ENCODE results near the gene DSE. TPM values are rescaled to one million over a fixed set of nuclear protein-coding genes. Genes with fewer than 3 reads are reported as not detected.

The DSE gene
- polyA plus RNA-seq, 6 donors from 2014 or later: 6.9 to 28.5 (median 21.2) TPM

DNA sequence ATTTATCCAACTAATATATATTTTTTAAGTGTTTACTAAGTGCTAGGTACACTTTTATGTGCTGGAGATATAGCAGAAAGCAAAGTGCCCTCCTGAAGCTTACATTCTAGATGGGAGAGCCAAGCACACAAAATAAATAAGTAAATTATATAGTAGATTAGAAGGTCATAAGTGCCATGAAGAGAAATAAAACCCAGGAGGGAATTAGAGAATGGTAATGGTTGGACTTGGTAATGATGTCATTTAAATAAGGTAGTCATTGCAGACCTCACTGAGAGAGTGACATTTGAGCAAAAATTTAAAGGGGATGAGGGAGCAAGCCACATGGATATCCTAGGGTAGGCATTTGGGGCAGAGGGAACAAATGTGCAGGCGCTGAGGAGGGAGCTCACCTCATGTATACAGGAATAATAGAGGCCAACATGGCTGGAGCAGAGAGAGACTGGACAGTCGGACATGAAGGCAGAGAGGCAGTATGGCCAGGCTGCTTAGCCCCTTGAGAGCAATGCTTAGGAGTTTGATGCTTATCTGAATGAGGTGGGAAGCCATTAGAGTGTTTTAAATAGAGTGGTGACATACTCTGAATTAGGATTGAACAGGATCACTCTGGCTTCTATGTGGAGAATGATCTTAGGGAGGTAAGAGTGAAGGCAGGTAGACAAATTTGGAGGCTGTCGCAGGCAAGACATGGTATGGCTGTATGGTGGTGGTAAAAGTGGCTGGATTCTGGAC, 14.1 kb downstream of the DSE start:
- no peaks in the 10 kb centered on the region for H3K9me3 Mint-ChIP-seq
- H3K36me3 Mint-ChIP-seq: no peaks in the 10 kb centered on the region
- peak overlapping the region in 1 of 8 donors; percentile 30 for H3K4me3 Mint-ChIP-seq
- H3K4me1 Mint-ChIP-seq: peaks cover 31 to 50% (median 40%) of the 10 kb centered on the region in 3 donors
- H3K27me3 Mint-ChIP-seq: no peaks in the 10 kb centered on the region
- DNase-seq: no peak
- ATAC-seq (ENCODE audit: low read depth in 2 of 2): no peak
- H3K27ac Mint-ChIP-seq: peak overlapping the region in 3 of 6 donors; percentile 39 to 66 (median 51)

DNA sequence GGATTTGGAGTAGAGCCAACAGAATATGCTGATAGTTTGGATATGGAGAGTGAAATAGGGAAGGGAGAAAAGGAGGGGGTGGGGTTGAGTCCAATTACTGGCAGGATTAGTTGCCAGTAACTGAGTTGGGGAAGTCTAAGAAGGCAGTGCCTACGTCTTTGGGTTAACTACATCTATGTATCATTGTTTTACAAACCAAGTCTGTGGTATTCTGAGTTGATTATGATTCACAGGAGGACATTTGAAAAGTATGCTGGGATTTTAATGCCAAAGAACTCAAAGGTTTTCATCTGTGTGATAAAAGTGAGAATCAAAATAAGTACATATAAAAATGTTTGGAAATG, 14.7 kb downstream of the DSE start:
- peaks cover 31 to 45% (median 39%) of the 10 kb centered on the region in 3 donors for H3K4me1 Mint-ChIP-seq
- no peaks in the 10 kb centered on the region for H3K9me3 Mint-ChIP-seq
- H3K27ac Mint-ChIP-seq: peak overlapping the region in 2 of 6 donors; percentile 39 to 66
- H3K36me3 Mint-ChIP-seq: no peaks in the 10 kb centered on the region
- H3K4me3 Mint-ChIP-seq: peak overlapping the region in 1 of 8 donors; percentile 30
- no peaks in the 10 kb centered on the region for H3K27me3 Mint-ChIP-seq
- no peak for DNase-seq
- no peak for ATAC-seq (ENCODE audit: low read depth in 2 of 2)

DNA sequence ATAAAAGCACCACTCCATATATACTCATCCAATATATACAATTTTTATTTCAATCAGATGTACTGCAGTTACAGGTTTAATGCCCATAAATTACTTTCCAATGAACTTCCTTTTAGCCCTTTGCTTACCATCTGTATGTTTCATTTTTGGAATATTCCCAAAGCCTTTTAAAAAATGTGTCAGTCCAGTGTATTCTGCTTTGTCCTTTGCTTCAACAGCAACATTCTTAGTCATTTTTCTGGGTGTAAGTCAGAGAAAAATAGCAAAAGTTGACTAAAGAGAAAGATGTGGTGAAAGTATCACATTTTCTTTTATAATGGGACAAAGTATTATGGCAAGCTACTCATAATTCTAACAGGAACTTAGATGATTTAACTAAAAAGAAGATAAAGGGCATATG, 15.2 kb downstream of the DSE start:
- no peak for DNase-seq
- no peaks in the 10 kb centered on the region for H3K27me3 Mint-ChIP-seq
- no peaks in the 10 kb centered on the region for H3K36me3 Mint-ChIP-seq
- ATAC-seq (ENCODE audit: low read depth in 2 of 2): no peak
- no peaks in the 10 kb centered on the region for H3K9me3 Mint-ChIP-seq
- no peak overlapping the region for H3K27ac Mint-ChIP-seq
- no peak overlapping the region for H3K4me3 Mint-ChIP-seq
- H3K4me1 Mint-ChIP-seq: peaks cover 35 to 48% (median 43%) of the 10 kb centered on the region in 3 donors

DNA sequence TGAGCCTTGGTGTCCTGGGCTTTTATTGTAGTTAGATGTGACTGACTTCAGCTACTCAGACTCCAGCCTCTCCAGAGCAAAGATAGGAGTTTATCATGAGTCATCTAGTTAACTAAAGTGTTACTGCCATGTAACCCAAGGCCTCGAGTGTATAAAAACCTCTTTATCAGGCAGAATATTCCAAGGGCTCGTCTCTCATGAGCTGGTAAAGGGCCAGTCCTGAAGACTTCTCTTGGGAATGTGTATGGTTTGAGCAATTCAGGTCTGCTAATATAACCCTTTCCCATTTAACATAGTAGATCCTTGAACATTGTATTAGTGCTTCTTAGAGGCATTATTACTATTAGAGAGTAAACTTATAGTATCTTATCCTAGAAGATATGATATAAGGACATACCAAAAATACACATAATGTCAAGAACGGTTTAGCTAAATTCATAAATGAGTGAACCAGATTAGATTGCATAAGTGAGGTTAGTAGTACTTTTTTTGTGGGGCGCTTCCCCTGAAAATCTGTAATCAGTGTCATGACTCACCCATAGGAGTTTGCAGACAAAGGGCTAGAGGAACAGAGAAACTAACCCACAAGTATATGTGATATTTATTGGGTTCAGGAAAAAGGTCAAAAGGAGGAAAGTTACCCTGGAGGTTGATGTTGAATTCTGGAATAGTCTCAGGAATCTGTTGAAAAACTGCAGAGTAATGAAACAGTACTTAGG, 16.0 kb downstream of the DSE start:
- DNase-seq: no peak
- no peak for ATAC-seq (ENCODE audit: low read depth in 2 of 2)
- H3K27me3 Mint-ChIP-seq: no peaks in the 10 kb centered on the region
- H3K27ac Mint-ChIP-seq: peak overlapping the region in 4 of 6 donors; percentile 6 to 75 (median 15)
- peaks cover 35 to 53% (median 48%) of the 10 kb centered on the region in 3 donors for H3K4me1 Mint-ChIP-seq
- H3K9me3 Mint-ChIP-seq: no peaks in the 10 kb centered on the region
- H3K36me3 Mint-ChIP-seq: no peaks in the 10 kb centered on the region
- peak overlapping the region in 3 of 8 donors; percentile 7 to 29 (median 17) for H3K4me3 Mint-ChIP-seq

DNA sequence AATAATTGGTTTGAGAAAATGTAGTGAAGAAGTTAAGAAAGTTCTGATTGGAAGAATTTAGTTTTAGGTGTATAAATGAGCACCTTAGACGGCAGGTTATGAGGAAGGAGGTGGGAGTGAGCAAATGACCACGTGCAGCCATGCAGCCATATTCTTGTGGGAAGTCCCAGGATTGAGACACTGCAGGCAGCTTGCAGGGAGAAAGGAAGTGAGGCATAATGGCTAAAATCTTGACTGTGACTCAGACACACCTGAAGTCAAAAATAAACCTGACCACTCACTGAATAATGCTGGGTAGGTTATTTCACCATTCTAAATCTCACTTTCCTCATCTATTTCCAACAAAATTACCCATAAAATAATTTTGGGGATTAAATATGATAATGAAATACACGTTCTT, 16.6 kb downstream of the DSE start:
- peak overlapping the region in 2 of 6 donors; percentile 22 to 60 for H3K27ac Mint-ChIP-seq
- H3K36me3 Mint-ChIP-seq: no peaks in the 10 kb centered on the region
- H3K4me1 Mint-ChIP-seq: peaks cover 39 to 59% (median 55%) of the 10 kb centered on the region in 3 donors
- no peak for DNase-seq
- ATAC-seq (ENCODE audit: low read depth in 2 of 2): no peak
- no peaks in the 10 kb centered on the region for H3K27me3 Mint-ChIP-seq
- H3K4me3 Mint-ChIP-seq: peak overlapping the region in 2 of 8 donors; percentile 13 to 29
- no peaks in the 10 kb centered on the region for H3K9me3 Mint-ChIP-seq

DNA sequence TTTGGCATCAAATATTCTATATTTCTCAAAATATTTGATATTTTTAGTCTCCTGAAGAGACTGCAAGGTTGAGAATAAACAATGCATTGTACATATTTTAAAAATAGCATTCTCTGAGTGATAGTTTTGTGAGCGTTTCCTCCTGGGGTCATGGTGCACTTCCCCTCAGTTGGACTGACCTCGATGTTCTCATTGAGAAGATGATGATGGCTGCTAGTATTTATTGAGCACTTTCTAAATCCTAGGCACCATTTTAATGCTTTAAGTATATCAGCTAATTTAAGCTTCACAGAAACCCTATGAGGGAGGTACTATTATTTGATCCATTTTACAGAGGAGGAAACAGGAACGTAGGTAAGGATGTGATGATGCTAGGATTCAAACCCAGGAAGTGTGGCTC, 18.2 kb downstream of the DSE start:
- peaks cover 51 to 67% (median 66%) of the 10 kb centered on the region in 3 donors for H3K4me1 Mint-ChIP-seq
- H3K9me3 Mint-ChIP-seq: no peaks in the 10 kb centered on the region
- DNase-seq (no peak), ATAC-seq (ENCODE audit: low read depth in 2 of 2) (no peak)
- H3K4me3 Mint-ChIP-seq: peak overlapping the region in 7 of 8 donors; percentile 35 to 66 (median 41)
- H3K27ac Mint-ChIP-seq: peak overlapping the region; percentile 2 to 74 (median 26)
- no peaks in the 10 kb centered on the region for H3K36me3 Mint-ChIP-seq
- no peaks in the 10 kb centered on the region for H3K27me3 Mint-ChIP-seq

DNA sequence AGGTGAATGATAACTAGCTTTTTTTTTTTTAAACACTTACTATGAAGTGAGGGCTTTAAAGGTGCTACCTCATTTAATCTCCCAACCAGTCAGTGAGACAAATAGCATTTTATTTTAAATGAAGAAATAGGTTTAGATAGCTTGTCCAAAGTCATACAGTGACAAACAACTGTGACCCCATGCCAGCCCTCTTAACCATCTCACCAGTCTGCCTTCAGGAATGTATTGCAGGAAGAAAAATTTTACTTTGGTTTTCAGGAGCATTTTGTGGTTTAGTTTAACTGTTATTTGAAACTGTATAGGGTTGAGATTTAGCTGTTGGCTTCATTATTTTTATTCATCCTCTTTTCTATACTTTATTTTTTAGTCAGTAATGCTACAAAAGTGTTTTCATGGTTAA, 18.6 kb downstream of the DSE start:
- H3K27me3 Mint-ChIP-seq: no peaks in the 10 kb centered on the region
- H3K4me3 Mint-ChIP-seq: peak overlapping the region in 4 of 8 donors; percentile 17 to 58 (median 38)
- H3K27ac Mint-ChIP-seq: peak overlapping the region in 5 of 6 donors; percentile 2 to 74 (median 34)
- DNase-seq: no peak
- no peak for ATAC-seq (ENCODE audit: low read depth in 2 of 2)
- H3K9me3 Mint-ChIP-seq: no peaks in the 10 kb centered on the region
- H3K36me3 Mint-ChIP-seq: no peaks in the 10 kb centered on the region
- peaks cover 51 to 70% (median 67%) of the 10 kb centered on the region in 3 donors for H3K4me1 Mint-ChIP-seq

DNA sequence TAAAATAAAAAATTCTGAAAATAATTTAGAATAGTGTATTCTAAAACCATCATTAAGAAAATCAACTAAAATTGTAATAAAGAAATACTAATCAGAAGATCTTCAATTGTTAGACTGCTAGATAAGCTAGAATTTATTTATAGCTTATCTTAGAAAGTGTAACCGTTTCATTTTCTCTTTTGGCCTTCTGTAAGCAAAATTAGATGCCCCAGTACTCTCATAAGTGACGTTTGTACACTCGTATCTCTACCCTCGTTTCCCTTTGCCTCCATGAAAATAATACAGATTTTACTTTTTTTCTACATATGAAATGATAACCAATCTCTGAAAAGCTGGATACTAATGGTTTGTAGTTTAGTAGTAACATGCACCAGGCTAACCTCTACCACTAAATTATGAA, 19.8 kb downstream of the DSE start:
- Mint-ChIP-seq H3K9me3 (no peaks in the 10 kb centered on the region), H3K36me3 (no peaks in the 10 kb centered on the region), H3K4me3 (peak overlapping the region in 6 of 8 donors; percentile 13 to 77 (median 50)), H3K4me1 (peaks cover 49 to 71% (median 65%) of the 10 kb centered on the region in 3 donors), H3K27ac (peak overlapping the region in 5 of 6 donors; percentile 56 to 81 (median 73)), H3K27me3 (no peaks in the 10 kb centered on the region)
- ATAC-seq (ENCODE audit: low read depth in 2 of 2) (peak; percentile 31 to 74), DNase-seq (peak; percentile 19)

DNA sequence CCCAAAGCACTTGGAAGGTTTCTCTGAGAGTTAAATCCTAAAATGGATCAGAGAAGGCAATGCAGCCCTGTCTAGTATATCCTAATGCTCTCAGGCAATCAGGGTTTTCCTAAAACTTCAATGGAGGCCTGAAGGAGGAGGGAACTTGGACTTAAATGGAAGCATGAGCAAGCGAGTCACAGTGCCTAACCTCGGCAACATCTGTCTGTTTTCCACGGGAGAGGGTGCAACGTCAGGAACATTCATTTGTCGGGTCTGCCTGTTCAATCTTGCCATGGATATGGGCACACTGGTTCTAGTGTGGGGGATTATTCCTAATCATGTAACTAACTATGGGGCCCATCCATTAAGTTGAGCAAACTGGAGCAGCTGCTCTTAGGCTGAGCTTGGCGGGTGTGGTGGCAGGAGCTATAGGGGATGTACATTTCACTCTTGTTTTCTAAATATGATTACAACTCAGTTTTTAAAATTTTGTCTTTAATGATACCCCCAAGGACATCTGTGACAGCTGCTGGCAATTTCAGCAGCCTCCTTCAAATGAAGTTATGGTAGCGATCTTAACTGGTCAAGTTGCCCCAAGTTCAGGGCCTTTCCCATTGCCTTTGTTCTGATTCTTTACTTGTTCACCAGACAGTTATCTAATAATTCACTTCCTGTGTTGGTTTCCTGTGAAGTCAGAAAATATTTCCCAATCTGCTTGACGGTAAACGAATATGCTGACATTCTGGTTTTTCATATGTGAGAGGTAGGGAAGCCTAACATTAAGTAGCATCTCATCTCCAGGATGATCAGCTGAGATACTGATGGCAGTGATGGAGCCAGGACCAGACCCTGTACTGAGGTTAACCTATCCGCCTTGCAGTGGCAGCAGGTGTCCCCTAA, 21.6 kb downstream of the DSE start:
- Mint-ChIP-seq H3K36me3 (no peaks in the 10 kb centered on the region), H3K4me1 (peaks cover 55 to 79% (median 72%) of the 10 kb centered on the region in 3 donors), H3K27me3 (no peaks in the 10 kb centered on the region), H3K4me3 (peak overlapping the region; percentile 3 to 86 (median 48)), H3K27ac (peak overlapping the region; percentile 24 to 97 (median 82)), H3K9me3 (no peaks in the 10 kb centered on the region)
- ATAC-seq (ENCODE audit: low read depth in 2 of 2) (peak; percentile 62 to 77), DNase-seq (peak; percentile 25)

DNA sequence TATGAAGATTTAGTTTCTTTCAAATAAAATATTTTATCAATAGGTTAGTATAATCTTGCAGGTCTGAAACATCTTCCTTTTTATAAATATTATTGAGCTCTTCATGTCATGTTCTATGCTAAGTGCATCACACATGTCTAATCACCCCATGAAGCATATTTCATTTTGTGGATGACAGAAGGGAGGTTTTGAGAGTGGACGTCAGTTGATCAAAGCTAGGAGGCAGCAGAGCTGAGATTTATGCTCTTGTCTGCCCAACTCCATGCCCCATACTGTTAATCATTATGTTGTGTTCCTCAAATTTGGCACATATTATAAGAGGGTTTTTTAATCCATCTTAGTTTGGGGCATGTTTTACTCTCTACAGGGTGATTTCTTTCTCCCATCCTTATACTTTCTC, 22.7 kb downstream of the DSE start:
- DNase-seq: no peak
- H3K9me3 Mint-ChIP-seq: no peaks in the 10 kb centered on the region
- peak overlapping the region; percentile 36 to 97 (median 69) for H3K27ac Mint-ChIP-seq
- peak in 1 of 2 donors; percentile 22 for ATAC-seq (ENCODE audit: low read depth in 2 of 2)
- peak overlapping the region in 3 of 8 donors; percentile 17 to 59 (median 25) for H3K4me3 Mint-ChIP-seq
- peaks cover 46 to 71% (median 62%) of the 10 kb centered on the region in 3 donors for H3K4me1 Mint-ChIP-seq
- no peaks in the 10 kb centered on the region for H3K27me3 Mint-ChIP-seq
- H3K36me3 Mint-ChIP-seq: no peaks in the 10 kb centered on the region

DNA sequence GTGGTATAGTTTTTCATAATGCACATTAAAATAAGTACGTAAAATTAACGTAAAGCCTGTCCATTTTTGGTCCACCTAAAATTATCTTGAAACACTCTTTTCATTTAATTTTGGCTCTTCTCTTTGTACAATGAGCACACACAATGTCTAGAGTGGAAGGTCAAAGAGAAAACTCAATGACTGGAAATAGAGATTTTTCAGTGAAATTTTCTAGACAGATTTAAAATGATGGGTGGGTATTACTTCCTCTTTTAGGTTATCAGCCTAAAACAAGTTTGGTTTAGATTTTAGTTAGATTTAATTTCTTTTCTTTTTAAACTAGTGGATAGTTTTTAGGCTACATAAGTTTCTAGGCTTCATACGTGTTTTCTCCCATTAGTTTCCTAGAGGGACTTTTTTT, 24.9 kb downstream of the DSE start:
- Mint-ChIP-seq H3K36me3 (peaks cover 0 to 10% of the 10 kb centered on the region in 2 donors), H3K27me3 (no peaks in the 10 kb centered on the region), H3K4me1 (peaks cover 36 to 58% (median 50%) of the 10 kb centered on the region in 3 donors), H3K4me3 (peak overlapping the region in 1 of 8 donors; percentile 36), H3K27ac (peak overlapping the region in 5 of 6 donors; percentile 21 to 81 (median 41)), H3K9me3 (no peaks in the 10 kb centered on the region)
- DNase-seq (peak; percentile 16), ATAC-seq (ENCODE audit: low read depth in 2 of 2) (peak in 1 of 2 donors; percentile 38)

DNA sequence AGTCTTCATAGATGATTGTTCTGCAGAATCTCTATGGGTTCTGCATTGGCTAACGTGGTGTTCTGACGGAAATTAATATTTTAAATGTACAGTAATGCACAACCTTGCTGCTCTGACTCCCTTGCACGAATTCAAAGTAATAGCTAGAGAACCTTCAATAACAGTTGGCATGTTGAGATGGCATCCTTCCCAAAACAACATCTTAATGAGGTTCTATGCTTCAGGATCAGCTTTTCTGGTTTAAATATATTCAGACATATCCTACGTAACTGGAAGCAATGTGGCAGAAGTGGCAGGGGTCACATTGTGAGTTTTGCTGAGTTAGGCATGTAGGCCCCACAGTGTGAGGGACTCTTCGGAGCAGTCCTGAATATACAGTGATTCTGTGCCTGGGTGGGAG, 25.7 kb downstream of the DSE start:
- H3K4me3 Mint-ChIP-seq: peak overlapping the region in 1 of 8 donors; percentile 42
- no peak for ATAC-seq (ENCODE audit: low read depth in 2 of 2)
- H3K9me3 Mint-ChIP-seq: no peaks in the 10 kb centered on the region

DNA sequence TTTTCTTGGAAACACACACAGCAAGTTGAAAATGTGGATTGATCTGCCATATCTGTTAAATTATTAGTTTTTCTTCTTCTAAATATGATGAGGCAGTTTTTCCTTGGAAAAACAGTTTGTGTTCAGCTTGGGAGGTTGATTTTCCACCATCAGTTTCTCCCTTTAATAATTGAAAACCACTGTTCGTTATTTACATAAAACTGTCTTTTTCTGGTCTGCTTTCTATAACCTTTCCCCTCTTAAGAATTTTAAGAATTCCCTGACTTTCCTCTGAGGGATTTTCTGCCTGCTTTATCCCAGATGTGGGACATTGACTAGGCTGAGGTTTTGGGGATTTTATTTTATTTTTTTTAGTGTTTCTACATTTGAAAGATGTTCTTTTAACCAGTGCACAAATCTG, 27.2 kb downstream of the DSE start:
- Mint-ChIP-seq H3K9me3 (no peaks in the 10 kb centered on the region), H3K36me3 (peaks cover 0 to 10% of the 10 kb centered on the region in 2 donors)

More for the DNA sequence above, 25.7 kb downstream of the DSE start:
- no peak for DNase-seq
- peaks cover 0 to 10% of the 10 kb centered on the region in 2 donors for H3K36me3 Mint-ChIP-seq
- H3K27ac Mint-ChIP-seq: peak overlapping the region in 4 of 6 donors; percentile 18 to 72 (median 50)
- peaks cover 34 to 50% (median 42%) of the 10 kb centered on the region in 3 donors for H3K4me1 Mint-ChIP-seq
- no peaks in the 10 kb centered on the region for H3K27me3 Mint-ChIP-seq

More for the DNA sequence above, 27.2 kb downstream of the DSE start:
- DNase-seq: no peak
- H3K4me3 Mint-ChIP-seq: no peak overlapping the region
- H3K27ac Mint-ChIP-seq: no peak overlapping the region
- no peaks in the 10 kb centered on the region for H3K27me3 Mint-ChIP-seq
- no peak for ATAC-seq (ENCODE audit: low read depth in 2 of 2)
- peaks cover 25 to 35% (median 31%) of the 10 kb centered on the region in 3 donors for H3K4me1 Mint-ChIP-seq
